CMK (cell line): Measurements from ENCODE around the gene SAXO1.
"Not testable (repeated sequence)": the region's sequence is repeated elsewhere in the genome, so short reads cannot be mapped to it uniquely, and the experiment has no call there.

ENCODE experiments used
- DNase-seq: peaks from one replicate; pipeline ENCODE4 v3.0.0-alpha.2; 2010; ENCODE audit warnings: low read depth

The SAXO1 gene, protein sequence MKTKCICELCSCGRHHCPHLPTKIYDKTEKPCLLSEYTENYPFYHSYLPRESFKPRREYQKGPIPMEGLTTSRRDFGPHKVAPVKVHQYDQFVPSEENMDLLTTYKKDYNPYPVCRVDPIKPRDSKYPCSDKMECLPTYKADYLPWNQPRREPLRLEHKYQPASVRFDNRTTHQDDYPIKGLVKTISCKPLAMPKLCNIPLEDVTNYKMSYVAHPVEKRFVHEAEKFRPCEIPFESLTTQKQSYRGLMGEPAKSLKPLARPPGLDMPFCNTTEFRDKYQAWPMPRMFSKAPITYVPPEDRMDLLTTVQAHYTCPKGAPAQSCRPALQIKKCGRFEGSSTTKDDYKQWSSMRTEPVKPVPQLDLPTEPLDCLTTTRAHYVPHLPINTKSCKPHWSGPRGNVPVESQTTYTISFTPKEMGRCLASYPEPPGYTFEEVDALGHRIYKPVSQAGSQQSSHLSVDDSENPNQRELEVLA

DNA sequence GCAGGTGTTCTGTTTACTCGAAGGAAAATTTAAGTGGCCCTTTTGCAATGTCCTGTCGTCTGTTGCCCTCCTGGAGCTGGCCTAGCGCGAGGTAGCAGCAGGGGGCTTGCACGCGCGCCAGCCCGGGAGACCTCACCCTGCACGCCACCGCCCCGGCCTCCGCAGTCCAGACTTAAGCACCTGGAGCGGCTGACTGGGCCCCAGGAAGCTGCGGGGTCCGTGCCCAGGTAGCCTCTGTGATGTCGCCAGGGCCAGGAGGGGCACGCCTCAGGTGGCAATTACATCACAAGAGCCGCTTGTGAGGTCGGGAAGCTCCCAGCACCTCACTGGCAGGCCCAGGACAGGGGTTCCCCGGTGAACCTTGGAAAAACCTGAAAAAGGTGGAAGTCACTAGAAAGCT lies at the start of gene SAXO1:
Gene SAXO1, minus strand, starts transcription at position 195 of the 400 bp plus-strand sequence. CDS start 301 bp downstream, outside the sequence.
- no peak for DNase-seq

DNA sequence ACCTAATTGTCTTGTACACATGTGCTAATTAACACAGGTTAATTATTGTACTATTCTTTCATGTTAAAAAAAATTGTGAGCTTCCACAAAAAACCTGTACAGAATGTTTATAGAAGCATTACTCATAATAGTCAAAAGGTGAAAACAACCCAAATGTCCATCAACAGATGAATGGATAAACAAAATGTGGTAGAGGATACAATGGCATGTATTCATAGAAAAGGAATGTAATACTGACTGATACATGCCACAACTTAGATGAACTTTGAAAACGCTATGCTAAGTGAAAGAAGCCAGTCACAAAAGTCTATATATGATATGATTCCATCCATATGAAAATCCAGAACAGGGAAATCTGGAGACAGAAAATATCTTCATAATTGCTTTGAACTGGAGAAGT lies 41.8 kb upstream of the SAXO1 start:
- no peak for DNase-seq

DNA sequence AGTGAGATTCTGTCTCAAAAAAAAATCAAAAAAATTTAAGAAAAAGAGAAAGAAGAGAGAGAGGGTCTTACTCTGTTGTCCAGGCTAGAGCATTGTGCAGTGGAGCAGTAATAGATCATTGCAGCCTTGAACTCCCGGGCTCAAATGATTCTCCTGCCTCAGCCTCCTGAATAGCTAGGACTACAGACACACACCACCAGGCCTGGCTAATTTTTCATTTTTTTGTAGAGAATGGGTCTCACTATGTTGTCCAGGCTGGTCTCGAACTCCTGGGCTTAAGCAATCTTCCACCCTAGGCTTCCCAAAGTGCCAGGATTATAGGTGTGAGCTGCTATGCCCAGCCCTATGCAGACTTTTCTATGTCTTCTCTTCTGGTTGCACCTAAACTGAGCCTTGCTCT lies 41.2 kb upstream of the SAXO1 start:
- no peak for DNase-seq

DNA sequence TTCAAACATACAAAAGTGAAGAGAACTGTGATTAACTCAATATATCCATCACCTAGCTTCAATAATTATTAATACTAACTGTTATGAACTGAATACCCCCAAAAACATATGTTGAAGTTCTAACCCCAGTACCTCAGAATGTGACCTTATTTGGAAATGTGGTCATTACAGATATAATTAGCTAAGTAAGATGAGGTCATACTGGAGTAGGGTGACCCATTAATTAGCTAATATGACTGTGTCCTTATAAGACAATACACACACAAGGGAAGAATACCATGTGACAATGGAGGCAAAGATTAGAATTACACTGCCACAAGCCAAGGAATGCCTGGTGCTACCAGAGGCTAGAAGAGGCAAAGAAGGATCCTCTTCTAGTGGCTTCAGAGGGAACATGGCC lies 24.0 kb upstream of the SAXO1 start:
- no peak for DNase-seq

DNA sequence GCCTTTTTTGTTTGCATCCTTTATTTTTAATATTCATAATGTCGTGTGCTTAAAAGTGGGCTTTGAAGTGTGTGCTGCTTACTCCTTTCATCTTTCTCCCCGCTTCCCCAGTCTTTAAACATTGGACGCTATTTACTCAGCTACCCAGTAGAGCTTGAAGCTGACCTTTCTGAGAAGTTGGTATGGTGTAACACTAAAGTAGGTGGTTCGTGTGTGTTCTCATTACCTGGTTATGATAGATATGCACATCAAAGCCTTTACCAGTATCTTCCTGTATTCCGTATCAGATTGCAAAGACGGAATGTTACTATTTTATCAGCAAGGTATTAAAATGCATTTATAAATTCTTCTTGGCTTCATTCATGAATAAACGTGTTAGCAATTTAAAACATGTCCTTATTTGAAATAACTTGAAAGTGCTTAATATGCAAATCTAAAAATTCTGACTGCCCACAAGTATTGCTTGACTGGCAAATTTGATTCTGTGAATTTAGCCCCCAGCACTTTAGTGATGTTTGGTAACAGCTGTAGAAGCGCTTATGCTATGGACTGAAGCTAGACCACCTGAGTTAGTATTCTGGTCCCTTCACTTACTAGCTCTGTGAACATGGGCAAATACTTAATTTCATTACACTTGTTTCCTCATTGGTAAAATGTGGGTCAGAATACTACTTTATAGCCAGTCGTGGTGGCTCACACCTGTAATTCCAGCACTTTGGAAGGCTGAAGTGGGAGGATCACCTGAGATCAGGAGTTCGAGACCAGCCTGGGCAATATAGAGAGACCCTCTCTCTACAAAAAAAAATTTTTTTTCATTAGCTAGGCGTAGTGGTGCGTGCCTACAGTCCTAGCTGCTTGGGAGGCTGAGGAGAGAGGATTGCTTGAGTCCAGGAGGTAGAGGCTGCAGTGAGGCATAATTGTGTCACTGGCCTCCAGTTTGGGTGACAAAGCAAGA lies 17.9 kb upstream of the SAXO1 start:
- no peak for DNase-seq

DNA sequence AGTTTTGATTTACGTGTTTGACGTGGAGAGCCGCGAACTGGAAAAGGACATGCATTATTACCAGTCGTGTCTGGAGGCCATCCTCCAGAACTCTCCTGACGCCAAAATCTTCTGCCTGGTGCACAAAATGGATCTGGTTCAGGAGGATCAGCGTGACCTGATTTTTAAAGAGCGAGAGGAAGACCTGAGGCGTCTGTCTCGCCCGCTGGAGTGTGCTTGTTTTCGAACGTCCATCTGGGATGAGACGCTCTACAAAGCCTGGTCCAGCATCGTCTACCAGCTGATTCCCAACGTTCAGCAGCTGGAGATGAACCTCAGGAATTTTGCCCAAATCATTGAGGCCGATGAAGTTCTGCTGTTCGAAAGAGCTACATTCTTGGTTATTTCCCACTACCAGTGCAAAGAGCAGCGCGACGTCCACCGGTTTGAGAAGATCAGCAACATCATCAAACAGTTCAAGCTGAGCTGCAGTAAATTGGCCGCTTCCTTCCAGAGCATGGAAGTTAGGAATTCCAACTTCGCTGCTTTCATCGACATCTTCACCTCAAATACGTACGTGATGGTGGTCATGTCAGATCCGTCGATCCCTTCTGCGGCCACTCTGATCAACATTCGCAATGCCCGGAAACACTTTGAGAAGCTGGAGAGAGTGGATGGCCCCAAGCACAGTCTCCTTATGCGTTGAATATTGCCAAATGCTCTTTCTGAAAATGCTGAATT lies 17.1 kb upstream of the SAXO1 start:
- no peak for DNase-seq

DNA sequence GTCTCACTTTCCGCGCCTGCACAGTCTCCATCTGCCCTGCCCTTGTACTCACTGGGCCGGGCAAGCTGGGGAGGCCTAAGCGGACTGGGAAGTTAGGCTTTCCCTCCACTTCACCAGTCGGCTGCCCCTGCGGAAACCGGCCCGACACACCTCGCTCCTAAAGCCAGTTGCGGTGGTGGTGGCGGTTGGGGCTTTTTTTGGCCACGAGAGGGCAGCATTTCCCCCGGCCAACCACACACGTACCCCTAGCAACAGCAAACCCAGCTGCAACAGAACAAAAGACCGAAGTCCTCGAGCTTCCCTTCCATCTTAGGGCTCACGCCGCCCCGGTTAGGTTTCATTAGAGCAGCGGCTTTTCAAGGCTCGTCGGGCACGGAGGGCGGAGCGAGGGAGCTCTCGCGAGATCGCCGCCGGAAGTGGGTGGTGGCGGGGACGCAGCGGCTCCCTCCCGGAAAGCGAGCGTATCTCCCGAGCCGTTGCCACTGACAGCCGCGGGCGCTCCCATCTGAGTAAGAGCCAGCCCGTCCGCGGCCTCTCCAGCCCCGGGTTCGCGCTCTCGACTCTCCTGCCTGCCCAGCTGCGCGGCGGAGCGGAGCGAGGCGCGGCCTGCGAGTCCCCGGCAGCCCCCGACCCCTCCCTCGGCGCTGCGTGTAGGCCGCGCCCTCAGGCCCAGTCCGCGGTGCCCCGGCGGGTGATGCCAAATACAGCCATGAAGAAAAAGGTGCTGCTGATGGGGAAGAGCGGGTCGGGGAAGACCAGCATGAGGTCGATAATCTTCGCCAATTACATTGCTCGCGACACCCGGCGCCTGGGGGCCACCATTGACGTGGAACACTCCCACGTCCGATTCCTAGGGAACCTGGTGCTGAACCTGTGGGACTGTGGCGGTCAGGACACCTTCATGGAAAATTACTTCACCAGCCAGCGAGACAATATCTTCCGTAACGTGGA lies 16.2 kb upstream of the SAXO1 start, which contains the start of gene RRAGA:
Gene RRAGA, plus strand, starts transcription at position 462 of the 951 bp plus-strand sequence. Its CDS starts 233 bp downstream, at position 695.
- peak; percentile 74 for DNase-seq

DNA sequence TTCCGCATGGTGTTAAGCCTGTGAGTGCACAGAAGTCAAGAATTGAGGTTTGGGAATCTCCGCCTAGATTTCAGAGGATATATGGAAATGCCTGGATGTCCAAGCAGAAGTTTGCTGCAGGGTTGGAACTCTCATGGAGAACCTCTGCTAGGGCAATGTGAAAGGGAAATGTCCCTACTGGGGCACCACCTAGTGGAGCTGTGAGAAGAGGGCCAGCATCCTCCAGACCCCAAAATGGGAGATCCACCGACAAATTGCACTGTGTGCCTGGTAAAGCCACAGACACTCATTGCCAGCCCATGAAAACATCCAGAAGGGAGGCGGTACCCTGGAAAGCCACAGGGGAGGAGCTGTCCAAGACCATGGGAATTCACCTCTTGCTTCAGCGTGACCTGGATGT lies 3.6 kb upstream of the SAXO1 start:
- DNase-seq, result no peak

DNA sequence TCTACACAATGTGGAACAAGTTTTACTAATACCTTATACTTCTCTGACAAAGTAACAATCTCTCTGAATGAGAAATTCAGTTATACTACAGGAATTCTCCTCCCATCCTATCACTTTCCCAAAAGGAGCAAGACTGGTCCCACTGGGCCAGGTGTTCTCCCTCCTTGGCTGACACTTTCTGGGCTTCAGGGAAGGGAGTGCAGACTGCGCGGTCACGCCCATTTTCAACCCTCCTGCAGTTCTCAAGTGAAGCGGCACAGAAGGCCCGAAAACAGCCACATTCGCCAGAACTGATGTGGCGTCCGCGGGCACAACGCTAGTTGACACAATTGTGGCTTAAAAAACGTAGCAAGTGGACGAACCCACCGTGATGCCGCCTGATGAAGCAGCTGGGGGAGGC lies 603 bp downstream of the SAXO1 start:
- no peak for DNase-seq

DNA sequence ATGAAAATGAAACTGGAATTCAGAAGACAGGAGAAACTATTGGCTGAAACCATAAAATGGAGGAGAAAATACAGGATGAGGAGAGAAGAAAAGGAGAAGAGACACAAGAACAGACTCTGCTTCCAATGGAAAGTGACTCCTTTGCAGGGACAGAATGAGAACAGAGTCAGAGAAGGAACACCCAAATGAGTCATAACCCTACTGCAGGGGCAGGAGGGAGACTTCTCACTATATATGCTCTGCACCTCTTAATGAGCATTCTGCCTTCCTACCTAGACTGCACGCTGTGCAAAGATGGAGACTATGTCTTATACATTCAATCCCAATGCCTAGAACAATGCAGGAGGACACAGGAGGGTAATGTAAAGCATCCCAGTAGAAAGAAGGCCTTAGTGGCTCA lies 2.1 kb downstream of the SAXO1 start:
- DNase-seq, result no peak

DNA sequence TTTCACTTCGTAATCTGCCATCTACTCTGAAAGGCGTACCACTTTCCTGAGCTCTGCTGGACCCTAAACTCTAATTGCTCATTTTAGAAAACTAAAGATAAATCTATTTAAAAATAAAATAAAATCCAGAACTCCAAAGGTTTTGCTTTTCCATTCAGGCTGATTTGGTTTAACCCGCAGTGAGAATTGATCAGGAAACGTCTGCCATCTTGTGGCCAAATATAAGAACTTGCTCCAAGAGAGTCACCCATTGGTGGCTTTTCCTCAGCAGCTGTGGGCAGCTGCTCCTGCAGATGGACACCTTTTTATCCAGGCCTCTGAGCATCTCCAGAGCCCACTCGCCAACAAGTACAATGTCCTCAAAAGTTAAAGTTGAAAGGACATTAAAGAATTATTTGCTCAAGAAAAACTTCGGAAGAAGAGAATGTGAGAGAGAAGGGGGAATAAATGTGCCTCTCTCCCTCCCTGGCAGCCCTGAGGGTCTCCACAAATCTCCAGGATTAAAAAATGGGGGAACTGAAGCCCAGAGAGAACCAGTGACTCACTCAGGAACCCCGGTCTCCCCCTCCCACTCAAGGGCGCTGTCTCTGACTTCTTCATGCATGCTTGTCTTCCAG lies 4.1 kb downstream of the SAXO1 start:
- DNase-seq, result no peak

DNA sequence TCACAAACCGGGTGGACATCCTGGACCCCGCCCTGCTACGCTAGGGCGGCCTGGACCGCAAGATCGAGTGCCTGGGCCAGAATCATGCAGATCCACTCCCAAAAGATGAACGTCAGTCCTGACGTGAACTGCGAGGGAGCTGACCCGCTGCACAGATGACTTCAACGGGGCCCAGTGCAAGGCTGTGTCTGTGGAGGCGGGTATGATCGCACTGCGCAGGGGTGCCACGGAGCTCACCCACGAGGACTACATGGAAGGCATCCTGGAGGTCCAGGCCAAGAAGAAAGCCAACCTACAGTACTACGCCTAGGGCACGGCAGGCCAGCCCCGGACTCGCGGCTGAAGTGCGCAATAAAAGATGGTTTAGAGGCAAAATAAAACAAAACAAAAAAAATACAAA lies 5.2 kb downstream of the SAXO1 start:
- DNase-seq, result no peak

DNA sequence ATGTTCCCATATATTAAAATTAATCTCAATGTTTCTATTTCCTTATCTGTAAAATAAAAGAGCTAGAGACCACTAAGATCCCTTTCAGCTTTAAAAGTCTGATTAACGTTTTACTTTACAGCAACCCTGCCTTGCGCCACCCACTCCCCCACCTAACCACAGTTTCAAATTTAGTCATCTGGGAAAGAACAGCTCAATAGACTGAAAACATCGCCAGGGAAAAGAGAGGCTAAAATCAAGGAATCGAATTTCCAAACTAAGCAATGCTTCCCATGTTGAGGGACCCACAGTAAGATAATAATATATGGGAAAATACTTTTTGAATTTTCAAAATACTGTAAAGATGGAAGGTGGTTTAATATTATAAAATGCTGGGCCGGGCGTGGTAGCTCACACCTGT lies 6.6 kb downstream of the SAXO1 start:
- no peak for DNase-seq

DNA sequence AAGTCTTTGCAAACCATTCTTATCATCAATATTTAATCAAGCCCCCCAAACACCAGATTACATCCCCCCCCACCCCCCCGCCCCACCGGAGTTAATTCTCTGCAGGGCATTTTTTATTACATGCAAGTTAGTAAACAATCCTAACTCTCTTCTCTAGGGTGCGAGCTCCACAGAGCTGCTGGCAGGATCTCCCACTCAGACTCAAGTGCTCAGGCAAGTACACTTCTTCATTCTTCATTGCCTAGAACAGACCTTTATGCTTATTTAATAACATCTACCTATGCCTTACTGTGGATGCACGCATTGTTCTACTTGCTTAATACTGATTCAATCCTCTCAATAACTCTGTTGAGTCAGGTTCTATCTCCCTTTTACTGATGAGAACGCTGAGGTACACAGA lies 9.9 kb downstream of the SAXO1 start:
- no peak for DNase-seq

DNA sequence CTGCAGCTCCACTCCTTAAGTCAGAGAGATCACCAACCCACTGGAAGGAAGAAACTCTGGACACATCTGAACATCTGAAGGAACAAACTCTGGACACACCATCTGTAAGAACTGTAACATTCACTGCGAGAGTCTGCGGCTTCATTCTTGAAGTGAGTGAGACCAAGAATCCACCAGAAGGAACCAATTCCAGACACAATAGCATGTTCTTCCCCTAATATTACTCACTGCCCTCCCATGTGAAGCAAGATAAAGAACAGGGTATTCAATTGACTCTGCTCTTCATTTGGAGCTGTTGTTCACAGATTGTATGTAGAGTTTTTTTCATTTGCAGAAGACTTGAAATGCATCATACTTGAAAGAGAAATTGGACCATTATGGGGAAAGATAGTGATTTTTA lies 10.8 kb downstream of the SAXO1 start:
- DNase-seq, result no peak

DNA sequence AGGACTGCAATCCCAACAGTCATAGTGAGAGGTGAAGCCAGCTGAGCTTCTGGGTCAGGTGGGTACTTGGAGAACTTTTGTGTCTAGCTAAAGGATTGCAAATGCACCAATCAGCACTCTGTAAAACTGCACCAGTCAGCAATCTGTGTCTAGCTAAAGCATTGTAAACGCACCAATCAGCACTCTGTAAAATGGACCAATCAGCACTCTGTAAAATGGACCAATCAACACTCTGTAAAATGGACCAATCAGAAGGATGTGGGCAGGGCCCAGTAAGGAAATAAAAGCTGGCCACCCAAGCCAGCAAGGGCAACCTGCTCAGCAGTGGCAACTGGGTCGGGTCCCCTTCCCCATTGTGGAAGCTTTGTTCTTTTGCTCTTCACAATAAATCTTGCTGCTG lies 11.4 kb downstream of the SAXO1 start:
- not testable (repeated sequence) for DNase-seq

DNA sequence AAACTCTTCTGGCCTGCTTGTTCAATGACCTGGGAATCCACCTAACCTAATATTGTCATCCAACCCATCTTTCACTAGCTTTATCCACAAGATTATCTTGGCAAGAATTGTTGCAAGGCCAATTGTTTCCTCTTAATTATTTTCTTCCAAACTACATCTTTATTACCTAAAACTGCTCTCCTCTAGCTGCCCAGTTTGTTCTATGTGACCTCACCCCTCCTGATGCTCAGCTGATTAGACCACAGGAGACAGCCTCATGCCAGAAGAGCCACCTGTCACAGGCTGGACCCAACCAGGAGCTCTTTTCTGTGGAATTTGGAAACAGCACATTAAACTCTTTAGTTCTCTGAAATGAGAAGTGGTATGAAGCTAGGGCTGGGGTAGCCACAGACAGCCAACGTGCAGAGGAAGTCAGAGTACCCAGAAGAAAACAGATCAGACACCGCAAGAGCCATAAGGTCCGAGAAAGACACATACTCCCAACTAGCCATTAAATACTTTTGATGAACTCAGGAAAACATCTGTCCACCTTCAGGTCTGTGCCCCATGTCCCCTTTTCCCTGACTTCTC lies 12.0 kb downstream of the SAXO1 start:
- no peak for DNase-seq

DNA sequence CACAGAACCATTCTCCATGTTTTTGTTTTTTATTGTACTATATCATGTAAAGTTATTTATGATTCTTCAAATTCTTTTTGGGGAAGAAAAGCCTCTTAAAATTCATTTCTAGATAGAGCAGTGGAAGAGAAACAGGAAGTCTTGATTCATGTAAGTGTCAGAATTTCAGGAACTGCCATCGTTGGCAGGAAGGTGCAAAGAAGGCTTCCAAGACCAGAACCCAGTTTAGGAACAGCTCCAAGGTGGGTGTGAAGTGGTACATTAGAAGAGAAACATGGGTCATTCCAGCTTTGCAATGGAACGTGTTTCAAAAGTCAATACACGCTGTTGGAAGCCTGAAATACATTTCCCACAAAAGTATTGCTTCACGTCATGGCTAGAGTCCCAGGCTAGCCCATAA lies 14.8 kb downstream of the SAXO1 start:
- no peak for DNase-seq

DNA sequence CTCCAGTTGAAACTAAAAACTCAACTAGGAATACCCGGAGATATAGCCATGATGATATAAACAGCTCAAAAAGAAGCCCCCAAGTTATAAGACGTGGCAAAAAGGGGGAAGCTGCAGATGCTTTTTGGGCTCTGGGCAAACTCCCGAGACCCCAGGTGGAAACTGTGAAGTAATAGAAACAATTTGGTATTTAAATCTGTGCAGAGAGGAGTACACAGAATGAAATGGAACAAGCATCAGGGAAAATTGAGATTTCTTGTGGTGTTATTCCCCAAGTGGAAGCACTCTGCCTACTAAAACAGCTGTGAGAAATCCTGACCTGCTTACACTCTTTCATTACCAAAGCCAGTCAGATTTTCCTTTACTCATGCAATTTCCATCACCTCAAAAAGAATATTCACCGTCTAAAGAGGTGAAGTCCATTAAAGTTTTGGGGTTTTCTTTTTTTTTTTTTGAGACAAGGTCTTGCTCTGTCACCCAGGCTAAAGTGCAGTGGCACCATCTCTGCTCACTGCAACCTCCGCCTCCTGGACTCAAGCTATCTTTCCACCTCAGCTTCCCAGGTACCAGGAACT lies 23.5 kb downstream of the SAXO1 start:
- DNase-seq, result no peak

DNA sequence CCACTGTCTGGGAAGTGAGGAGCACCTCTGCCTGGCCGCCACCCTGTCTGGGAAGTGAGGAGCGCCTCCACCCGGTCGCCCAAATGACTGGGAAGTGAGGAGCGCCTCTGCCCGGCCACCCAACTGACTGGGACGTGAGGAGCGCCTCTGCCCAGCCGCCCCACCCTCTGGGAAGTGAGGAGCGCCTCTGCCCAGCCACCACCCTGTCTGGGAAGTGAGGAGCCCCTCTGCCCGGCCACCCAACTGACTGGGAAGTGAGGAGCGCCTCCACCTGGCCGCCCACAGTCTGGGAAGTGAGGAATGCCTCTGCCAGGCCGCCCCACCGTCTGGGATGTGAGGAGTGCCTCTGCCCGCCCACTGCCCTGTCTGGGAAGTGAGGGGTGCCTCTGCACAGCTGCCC lies 32.9 kb downstream of the SAXO1 start:
- no peak for DNase-seq
